ENCODE measurements around the gene PPP1R36. TPM values are rescaled to one million over a fixed set of nuclear protein-coding genes. Genes with fewer than 3 reads are reported as not detected.

Gene PPP1R36
- total RNA-seq, 2 experiments from 2014 or later = 0.29 TPM; not detected in 1

DNA sequence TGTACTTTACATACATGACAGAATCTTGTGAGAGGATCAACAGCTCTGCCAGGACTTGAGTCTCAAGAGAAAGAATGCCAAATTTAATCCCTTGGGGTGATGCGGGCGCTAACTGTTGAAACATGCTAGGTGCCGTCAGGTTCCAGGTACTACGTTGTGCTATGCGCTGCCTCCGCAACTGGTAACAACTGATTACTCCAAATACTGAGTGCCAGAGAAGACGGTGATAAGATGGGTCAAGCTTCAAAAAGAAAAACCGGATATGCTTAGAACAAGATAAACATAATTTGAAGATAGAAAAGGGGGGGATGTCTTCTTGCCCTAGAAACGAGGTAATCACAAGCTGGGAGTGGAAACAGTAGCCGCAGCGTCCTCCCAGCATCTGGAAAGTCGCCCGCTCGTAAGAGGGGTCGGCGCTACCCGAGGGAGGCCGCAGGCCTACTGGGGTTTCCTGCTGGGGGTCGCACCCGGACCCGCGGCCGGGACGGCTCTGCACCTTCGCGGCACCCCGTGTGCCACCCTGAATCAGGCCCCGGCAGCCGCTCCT, 46.8 kb upstream of the PPP1R36 start:
- intact Hi-C loops (cut with micrococcal nuclease) = no loop called here
- H3K9me3 Mint-ChIP-seq = no peaks in the 10 kb centered on the region
- TF ChIP-seq, protein P1, sequence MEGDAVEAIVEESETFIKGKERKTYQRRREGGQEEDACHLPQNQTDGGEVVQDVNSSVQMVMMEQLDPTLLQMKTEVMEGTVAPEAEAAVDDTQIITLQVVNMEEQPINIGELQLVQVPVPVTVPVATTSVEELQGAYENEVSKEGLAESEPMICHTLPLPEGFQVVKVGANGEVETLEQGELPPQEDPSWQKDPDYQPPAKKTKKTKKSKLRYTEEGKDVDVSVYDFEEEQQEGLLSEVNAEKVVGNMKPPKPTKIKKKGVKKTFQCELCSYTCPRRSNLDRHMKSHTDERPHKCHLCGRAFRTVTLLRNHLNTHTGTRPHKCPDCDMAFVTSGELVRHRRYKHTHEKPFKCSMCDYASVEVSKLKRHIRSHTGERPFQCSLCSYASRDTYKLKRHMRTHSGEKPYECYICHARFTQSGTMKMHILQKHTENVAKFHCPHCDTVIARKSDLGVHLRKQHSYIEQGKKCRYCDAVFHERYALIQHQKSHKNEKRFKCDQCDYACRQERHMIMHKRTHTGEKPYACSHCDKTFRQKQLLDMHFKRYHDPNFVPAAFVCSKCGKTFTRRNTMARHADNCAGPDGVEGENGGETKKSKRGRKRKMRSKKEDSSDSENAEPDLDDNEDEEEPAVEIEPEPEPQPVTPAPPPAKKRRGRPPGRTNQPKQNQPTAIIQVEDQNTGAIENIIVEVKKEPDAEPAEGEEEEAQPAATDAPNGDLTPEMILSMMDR (IDR thresholded peaks at IDR 0.05) = no peak
- ATAC-seq (no peak), DNase-seq (peak; percentile 41)
- peaks cover 26% of the 10 kb centered on the region for H3K4me1 Mint-ChIP-seq (ENCODE audit: low read depth)
- H3K4me3 Mint-ChIP-seq = peak overlapping the region; percentile 79
- no peaks in the 10 kb centered on the region for H3K27me3 Mint-ChIP-seq
- CTCF ChIA-PET = interaction anchor here (1.0 to 3.1 kb wide), 5 partner anchors 8 to 134 kb away, joined by 3 to 23 read pairs (median 4); no protein-coding TSS in a partner anchor
- POLR2A ChIA-PET = interaction anchor here (0.8 to 3.4 kb wide), 14 partner anchors 8 to 398 kb away, joined by 3 to 19 read pairs (median 4); partner anchors contain the start of genes AKAP5, HSPA2 and MTHFD1
- H3K36me3 Mint-ChIP-seq (ENCODE audit: low read depth) = peaks cover 61% of the 10 kb centered on the region
- peak overlapping the region; percentile 97 for H3K27ac Mint-ChIP-seq

DNA sequence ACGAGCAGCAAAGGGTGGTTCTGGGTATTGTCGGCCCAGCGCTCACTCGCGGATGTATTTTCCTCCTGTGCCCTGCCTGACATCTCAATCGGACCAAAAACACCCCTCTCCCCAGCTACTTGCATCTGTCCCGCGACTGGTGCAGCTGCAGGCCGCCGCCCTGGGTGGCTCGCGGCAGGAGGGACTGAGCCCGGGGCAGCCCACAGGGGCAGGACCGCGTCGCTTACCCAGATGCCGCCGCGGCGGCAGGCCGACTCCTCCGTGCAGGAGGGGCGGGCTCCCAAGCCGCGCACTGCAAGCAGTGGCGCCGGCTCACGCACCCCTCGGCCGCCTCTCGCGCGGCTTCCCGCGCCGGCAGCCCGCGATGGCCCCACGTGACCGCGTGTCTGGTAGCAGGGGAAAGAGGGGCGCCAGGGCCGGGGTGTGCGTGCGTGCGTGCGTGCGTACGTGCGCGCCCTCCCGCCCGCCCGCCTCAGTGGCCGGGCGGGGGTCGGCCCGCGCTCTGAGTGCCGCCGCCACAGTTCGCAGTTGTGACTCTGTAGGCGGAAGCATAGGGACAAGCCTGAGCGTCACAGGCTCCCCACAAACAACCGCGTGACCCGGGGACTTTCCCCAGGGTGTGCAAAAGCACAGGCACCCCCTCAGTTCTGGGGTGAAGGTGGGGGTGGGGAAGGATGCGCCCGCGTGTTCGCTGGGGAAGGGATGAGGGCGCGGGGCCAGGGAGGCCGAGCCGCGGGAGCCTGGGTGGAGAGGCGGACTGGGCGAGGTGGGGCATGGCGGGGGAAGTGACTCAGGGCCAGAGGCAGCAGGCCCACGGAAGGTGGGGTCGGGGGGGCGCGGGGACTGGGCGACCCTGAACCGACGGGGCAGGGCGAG, 46.1 kb upstream of the PPP1R36 start, which contains the start of gene ZBTB25:
ZBTB25 (minus strand) TSS at position 405 of the 876 bp plus-strand sequence. CDS start 13,305 bp downstream, outside the sequence.
- Mint-ChIP-seq H3K36me3 (ENCODE audit: low read depth) (peaks cover 63% of the 10 kb centered on the region), H3K4me3 (peak within 1 kb of the TSS; percentile 79), H3K9me3 (no peaks in the 10 kb centered on the region), H3K27me3 (no peaks in the 10 kb centered on the region), H3K27ac (peak within 1 kb of the TSS; percentile 99), H3K4me1 (ENCODE audit: low read depth) (peaks cover 31% of the 10 kb centered on the region)
- ATAC-seq (peak; percentile 64), DNase-seq (peak; percentile 97)
- intact Hi-C loops (cut with micrococcal nuclease) = no loop called here
- ChIA-PET CTCF (interaction anchor here (1.0 to 3.1 kb wide), 2 partner anchors 7 to 74 kb away, joined by 4 to 23 read pairs; no protein-coding TSS in a partner anchor), POLR2A (interaction anchor here (0.7 to 3.4 kb wide), 15 partner anchors 8 to 165 kb away, joined by 3 to 19 read pairs (median 6); partner anchors contain the start of genes AKAP5, HSPA2 and MTHFD1)
- TF ChIP-seq, protein P1 (IDR thresholded peaks at IDR 0.05) = no peak

DNA sequence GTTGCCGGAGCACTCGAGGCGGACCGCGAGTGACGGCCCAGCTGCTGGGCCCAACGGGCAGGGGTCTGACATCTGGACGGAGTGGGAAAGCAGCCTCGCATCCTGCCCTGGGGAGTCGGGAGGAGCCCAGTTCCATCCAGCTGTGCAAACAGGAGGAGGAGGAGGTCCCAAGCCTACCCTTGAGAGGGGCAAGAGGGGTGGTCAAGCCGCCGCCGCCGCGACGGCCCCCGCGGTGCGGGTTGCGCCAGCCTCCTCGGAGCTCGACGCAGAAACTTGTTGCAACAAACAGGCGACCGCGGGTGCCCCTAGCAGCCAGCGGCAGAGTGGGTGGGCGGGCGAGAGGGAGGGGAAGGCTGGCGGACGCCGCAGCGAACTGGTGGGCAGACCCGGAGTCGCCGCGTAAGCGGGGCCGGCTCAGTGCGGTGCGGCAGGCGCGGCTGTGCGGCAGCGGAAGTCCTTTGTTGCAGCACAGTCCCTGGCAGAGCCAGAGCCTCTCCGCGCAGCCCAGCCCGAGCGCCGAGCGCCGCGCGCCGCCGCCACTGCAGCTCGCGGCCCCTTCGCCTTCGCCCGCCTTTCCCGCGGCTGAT, 45.4 kb upstream of the PPP1R36 start, which contains the start of gene ZBTB1:
ZBTB1 (plus strand) TSS at position 461 of the 587 bp plus-strand sequence. CDS start 16,735 bp downstream, outside the sequence.
- intact Hi-C loops (cut with micrococcal nuclease) = no loop called here
- CTCF ChIA-PET = interaction anchor here (0.6 to 1.4 kb wide), 2 partner anchors 35 to 75 kb away, joined by 3 to 4 read pairs; no protein-coding TSS in a partner anchor
- Mint-ChIP-seq H3K27ac (peak within 1 kb of the TSS; percentile 99), H3K9me3 (no peaks in the 10 kb centered on the region), H3K27me3 (no peaks in the 10 kb centered on the region), H3K4me3 (peak within 1 kb of the TSS; percentile 79), H3K36me3 (ENCODE audit: low read depth) (peaks cover 62% of the 10 kb centered on the region), H3K4me1 (ENCODE audit: low read depth) (peaks cover 33% of the 10 kb centered on the region)
- TF ChIP-seq, protein P1 (IDR thresholded peaks at IDR 0.05) = no peak
- POLR2A ChIA-PET = interaction anchor here (0.6 to 3.4 kb wide), 14 partner anchors 9 to 133 kb away, joined by 3 to 19 read pairs (median 6); partner anchors contain the start of genes AKAP5 and HSPA2
- DNase-seq (peak; percentile 94), ATAC-seq (peak; percentile 50)

DNA sequence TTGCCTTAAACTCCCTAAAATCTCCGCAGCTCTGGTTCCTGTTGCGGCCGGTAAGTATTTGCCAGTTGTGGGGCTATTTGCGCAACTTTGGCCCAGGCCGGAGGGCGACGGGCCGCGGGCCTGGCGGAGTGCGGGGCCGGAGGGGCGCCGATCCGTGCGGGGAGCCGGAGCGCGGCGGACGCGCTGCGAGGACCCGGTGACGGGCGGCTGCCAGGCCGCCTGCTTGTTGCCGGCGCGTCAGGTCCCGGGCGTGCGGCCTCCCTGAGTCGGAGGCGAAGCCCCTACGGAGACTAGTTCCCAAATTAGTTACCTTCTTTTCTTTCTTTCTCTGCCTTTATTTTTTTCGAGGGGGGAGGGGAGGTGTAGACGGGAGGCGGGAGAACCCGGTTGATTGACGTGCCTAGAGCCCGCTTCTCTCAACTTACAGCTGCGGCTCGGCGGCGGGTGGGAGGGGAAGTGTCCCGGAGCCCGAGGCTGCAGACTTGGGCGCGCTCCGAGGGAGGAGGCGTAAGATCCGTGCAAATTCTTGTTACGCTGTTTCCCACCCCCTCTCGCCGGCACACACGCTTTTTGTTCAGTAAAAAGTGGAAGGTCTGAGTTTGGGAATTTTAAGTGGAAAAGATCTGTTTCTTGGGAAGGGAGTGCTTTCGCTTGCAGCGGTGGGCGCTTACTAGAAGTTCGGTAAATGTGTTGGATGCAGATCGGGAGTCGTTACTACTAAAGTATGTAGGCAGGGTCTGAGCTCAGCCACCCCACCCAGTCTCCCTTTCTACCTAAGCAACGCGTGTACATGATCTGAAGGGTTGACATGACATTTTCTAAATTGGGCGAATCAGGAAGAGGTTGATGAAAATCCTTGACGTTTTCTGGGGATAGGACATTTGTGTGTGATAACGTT, 44.6 kb upstream of the PPP1R36 start:
- Mint-ChIP-seq H3K36me3 (ENCODE audit: low read depth) (peaks cover 56% of the 10 kb centered on the region), H3K27me3 (no peaks in the 10 kb centered on the region), H3K4me1 (ENCODE audit: low read depth) (peaks cover 30% of the 10 kb centered on the region), H3K4me3 (peak overlapping the region; percentile 79), H3K27ac (peak overlapping the region; percentile 99), H3K9me3 (no peaks in the 10 kb centered on the region)
- ATAC-seq (peak; percentile 42), DNase-seq (peak; percentile 93)
- CTCF ChIA-PET = interaction anchor here (0.6 to 1.4 kb wide), 4 partner anchors 10 to 75 kb away, joined by 3 to 4 read pairs (median 3); partner anchors contain the start of gene HSPA2
- POLR2A ChIA-PET = interaction anchor here (0.6 to 3.4 kb wide), 19 partner anchors 9 to 555 kb away, joined by 3 to 19 read pairs (median 4); partner anchors contain the start of genes AKAP5 and HSPA2
- TF ChIP-seq, protein P1 (IDR thresholded peaks at IDR 0.05) = no peak
- intact Hi-C loops (cut with micrococcal nuclease) = loop anchor here (5.0 kb wide), 1 partner anchor 37 kb away; the partner anchor contains the start of gene HSPA2
